MCF 10A (cell line): ENCODE measurements around the gene DCUN1D3. TPM values are rescaled to one million over a fixed set of nuclear protein-coding genes. Genes with fewer than 3 reads are reported as not detected.
A peak's percentile ranks its signal among the peaks of the same experiment; 100 is the strongest.

Experiments
- BruUV-seq: library from RNA; stranded (reverse); fragments of 400-500 nt; replicated peaks from 2 replicates; lab custom pipeline; 2021; lab: Mats Ljungman, UMichigan
- CTCF ChIA-PET: fragments of 300-600 bp; sonication (Branson Sonifier 250); formaldehyde crosslinking; extraction: SDS; loops from one replicate; lab custom pipeline; 2021; ENCODE audit warnings: antibody characterized with exemption, inconsistent platforms; lab: Yijun Ruan, JAX
- POLR2A ChIA-PET: fragments of 300-600, 350-650 bp; sonication (Branson Sonifier 250); formaldehyde crosslinking; extraction: SDS; loops from one replicate; lab custom pipeline; 2020; ENCODE audit warnings: antibody characterized with exemption, inconsistent platforms; lab: Yijun Ruan, JAX
- DNase-seq: peaks from one replicate; pipeline ENCODE4 v3.0.0-alpha.2; 2018; ENCODE audit not compliant: unreplicated experiment
- H3K27ac Mint-ChIP-seq: one replicate; pipeline ENCODE4 v1.8.0; 2022; ENCODE audit warnings: mild to moderate bottlenecking, low read depth, mixed read lengths; ENCODE audit not compliant: unreplicated experiment
- H3K27me3 Mint-ChIP-seq: one replicate; pipeline ENCODE4 v1.8.0; 2022; ENCODE audit warnings: mixed read lengths; ENCODE audit not compliant: insufficient read depth, unreplicated experiment
- H3K36me3 Mint-ChIP-seq: one replicate; pipeline ENCODE4 v1.8.0; 2022; ENCODE audit warnings: mild to moderate bottlenecking, moderate library complexity, mixed read lengths; ENCODE audit not compliant: insufficient read depth, unreplicated experiment
- H3K4me1 Mint-ChIP-seq: one replicate; pipeline ENCODE4 v1.8.0; 2022; ENCODE audit warnings: mixed read lengths; ENCODE audit not compliant: insufficient read depth, unreplicated experiment
- H3K4me3 Mint-ChIP-seq: one replicate; pipeline ENCODE4 v1.8.0; 2022; ENCODE audit warnings: mild to moderate bottlenecking, moderate library complexity, mixed read lengths; ENCODE audit not compliant: unreplicated experiment
- H3K9me3 Mint-ChIP-seq: one replicate; pipeline ENCODE4 v1.8.0; 2022; ENCODE audit warnings: mixed read lengths; ENCODE audit not compliant: unreplicated experiment
- CTCF ChIP-seq: fragments of 200-600 bp; IDR thresholded peaks from one replicate; pipeline ENCODE4 v1.8.0; 2022; ENCODE audit warnings: antibody characterized with exemption, mild to moderate bottlenecking; ENCODE audit not compliant: unreplicated experiment
- intact Hi-C: fragments of 100-400 bp; cut with micrococcal nuclease; formaldehyde crosslinking; loops from 2 replicates; pipeline ENCODE4 v1.14.1; 2022
- total RNA-seq: library from RNA; stranded (reverse); gene quantifications from 2 replicates; pipeline ENCODE4 v1.2.3, GENCODE V29; 2022

The DCUN1D3 gene
- total RNA-seq, 1 experiment from 2014 or later = 31.7 TPM

- Mint-ChIP-seq H3K9me3 (no peaks in the 10 kb centered on the region), H3K4me1 (peaks cover 26% of the 10 kb centered on the region), H3K4me3 (no peak overlapping the region), H3K27ac (peak overlapping the region; percentile 65), H3K27me3 (no peaks in the 10 kb centered on the region), H3K36me3 (peaks cover 66% of the 10 kb centered on the region)
- no TSS peak for BruUV-seq
- ChIA-PET CTCF (interaction anchor here (0.9 to 1.6 kb wide), 3 partner anchors 11 to 14 kb away, joined by 3 to 5 read pairs (median 4); partner anchors contain the start of gene DCUN1D3), POLR2A (interaction anchor here (1.2 to 4.0 kb wide), 2 partner anchors 11 to 36 kb away, joined by 3 to 29 read pairs; no protein-coding TSS in a partner anchor)
- DNase-seq = no peak
- intact Hi-C loops = no loop called here
- TF ChIP-seq CTCF = no peak
Measured at GRCh38 chr16:20886320-20886719, 13.8 kb downstream of the DCUN1D3 start.

- intact Hi-C loops = no loop called here
- Mint-ChIP-seq H3K36me3 (peaks cover 60% of the 10 kb centered on the region), H3K9me3 (no peaks in the 10 kb centered on the region), H3K4me3 (peak overlapping the region; percentile 22), H3K27ac (no peak overlapping the region), H3K27me3 (no peaks in the 10 kb centered on the region), H3K4me1 (peaks cover 28% of the 10 kb centered on the region)
- no peak for TF ChIP-seq CTCF
- ChIA-PET CTCF (interaction anchor here (1.2 to 1.7 kb wide), 2 partner anchors 9 to 15 kb away, joined by 3 to 4 read pairs; no protein-coding TSS in a partner anchor), POLR2A (interaction anchor here (1.1 to 1.9 kb wide), 6 partner anchors 9 to 35 kb away, joined by 5 to 11 read pairs (median 6); partner anchors contain the start of genes DCUN1D3 and LYRM1)
- no TSS peak for BruUV-seq
- DNase-seq = peak; percentile 61
Measured at GRCh38 chr16:20884240-20884556, 16.0 kb downstream of the DCUN1D3 start.

DNA sequence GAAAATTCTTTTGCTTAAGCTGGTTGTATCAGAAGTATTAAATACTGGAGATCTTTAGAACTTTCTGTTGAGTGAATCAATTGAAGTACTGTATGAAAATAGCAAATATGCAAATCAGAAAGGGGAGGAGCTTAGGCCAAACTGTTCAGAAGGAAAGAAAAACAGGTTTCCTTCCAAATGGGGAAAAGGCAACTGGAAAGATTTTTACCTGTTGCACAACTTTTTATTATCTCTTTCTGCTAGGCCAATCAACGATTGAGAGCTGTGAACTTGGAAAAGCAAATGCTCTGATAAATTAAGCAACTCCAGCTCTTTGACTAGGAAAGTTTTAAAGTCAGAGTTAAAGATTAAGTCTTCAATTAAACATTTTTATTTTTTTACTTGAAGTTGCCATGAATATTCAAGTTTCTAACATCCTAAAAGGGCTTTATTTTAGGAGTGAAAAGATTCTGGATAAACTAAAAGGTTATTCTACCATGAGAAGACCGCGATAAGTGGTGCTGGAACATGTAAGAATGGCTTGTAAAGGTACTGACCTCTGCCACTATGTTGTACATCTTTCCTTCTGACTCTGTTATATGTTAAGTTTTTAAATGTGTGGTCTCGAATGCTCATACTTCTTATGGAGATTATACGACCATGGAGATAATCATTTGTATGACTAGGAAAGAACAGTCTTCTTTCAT lies 16.5 kb downstream of the DCUN1D3 start:
- no TSS peak for BruUV-seq
- TF ChIP-seq CTCF = no peak
- peaks cover 65% of the 10 kb centered on the region for H3K36me3 Mint-ChIP-seq
- H3K27ac Mint-ChIP-seq = no peak overlapping the region
- H3K4me3 Mint-ChIP-seq = peak overlapping the region; percentile 22
- intact Hi-C loops = no loop called here
- H3K9me3 Mint-ChIP-seq = no peaks in the 10 kb centered on the region
- H3K4me1 Mint-ChIP-seq = peaks cover 33% of the 10 kb centered on the region
- no peak for DNase-seq
- POLR2A ChIA-PET = interaction anchor here (1.1 to 1.9 kb wide), 6 partner anchors 8 to 34 kb away, joined by 5 to 11 read pairs (median 6); partner anchors contain the start of genes DCUN1D3 and LYRM1
- H3K27me3 Mint-ChIP-seq = no peaks in the 10 kb centered on the region
- CTCF ChIA-PET = interaction anchor here (1.2 to 1.7 kb wide), 2 partner anchors 9 to 15 kb away, joined by 3 to 4 read pairs; no protein-coding TSS in a partner anchor

- H3K27me3 Mint-ChIP-seq = no peaks in the 10 kb centered on the region
- intact Hi-C loops = no loop called here
- H3K9me3 Mint-ChIP-seq = no peaks in the 10 kb centered on the region
- H3K4me1 Mint-ChIP-seq = peaks cover 43% of the 10 kb centered on the region
- no peak for DNase-seq
- ChIA-PET POLR2A (interaction anchor here (1.4 to 2.0 kb wide), 3 partner anchors 16 to 31 kb away, joined by 4 to 8 read pairs (median 5); no protein-coding TSS in a partner anchor), CTCF (interaction anchor here (0.5 to 2.3 kb wide), 4 partner anchors 19 to 419 kb away, joined by 3 to 6 read pairs (median 4); partner anchors contain the start of genes DCUN1D3 and LYRM1)
- peak overlapping the region; percentile 48 for H3K27ac Mint-ChIP-seq
- no TSS peak for BruUV-seq
- TF ChIP-seq CTCF = no peak
- no peak overlapping the region for H3K4me3 Mint-ChIP-seq
- H3K36me3 Mint-ChIP-seq = peaks cover 66% of the 10 kb centered on the region
Measured at GRCh38 chr16:20881503-20881878, 18.7 kb downstream of the DCUN1D3 start.
